GM21737 (cell line): ENCODE results near the gene TMEM87B.

Source experiments
- ATAC-seq: cut with Tn5 transposase; IDR thresholded peaks from one replicate; pipeline ENCODE4 v1.9.1; 2021; ENCODE audit warnings: mild to moderate bottlenecking, moderate library complexity; ENCODE audit not compliant: unreplicated experiment

TMEM87B gene

GRCh38 chr2:112149194-112149593, 94.1 kb downstream of the TMEM87B start:
- ATAC-seq = no peak

GRCh38 chr2:112149866-112150435, 94.9 kb downstream of the TMEM87B start:
- ATAC-seq = no peak

- no peak for ATAC-seq
Observed at GRCh38 chr2:112150447-112150846, 95.4 kb downstream of the TMEM87B start.

- no peak for ATAC-seq
Observed at GRCh38 chr2:112150851-112151250, 95.8 kb downstream of the TMEM87B start.

- no peak for ATAC-seq
Observed at GRCh38 chr2:112151271-112151670, 96.2 kb downstream of the TMEM87B start.

GRCh38 chr2:112151701-112152440, 96.8 kb downstream of the TMEM87B start:
- no peak for ATAC-seq

GRCh38 chr2:112152476-112153178, 97.6 kb downstream of the TMEM87B start:
- ATAC-seq = no peak

GRCh38 chr2:112153179-112153490, 98.1 kb downstream of the TMEM87B start:
- ATAC-seq = no peak

GRCh38 chr2:112153501-112153900, 98.4 kb downstream of the TMEM87B start:
- no peak for ATAC-seq

- ATAC-seq = no peak
Observed at GRCh38 chr2:112154246-112155117, 99.4 kb downstream of the TMEM87B start.

- ATAC-seq = no peak
Observed at GRCh38 chr2:112155331-112156151, 100.5 kb downstream of the TMEM87B start.

GRCh38 chr2:112156152-112156986, 101.3 kb downstream of the TMEM87B start:
- ATAC-seq = no peak

GRCh38 chr2:112157472-112157871, 102.4 kb downstream of the TMEM87B start:
- no peak for ATAC-seq

GRCh38 chr2:112159454-112159921, 104.4 kb downstream of the TMEM87B start:
- ATAC-seq = no peak

GRCh38 chr2:112160283-112161250, 105.5 kb downstream of the TMEM87B start:
- ATAC-seq = no peak

- ATAC-seq = no peak
Observed at GRCh38 chr2:112161431-112162145, 106.5 kb downstream of the TMEM87B start.

GRCh38 chr2:112162341-112162740, 107.3 kb downstream of the TMEM87B start:
- no peak for ATAC-seq

GRCh38 chr2:112162956-112163355, 107.9 kb downstream of the TMEM87B start:
- ATAC-seq = no peak
